ES-I3 (cell line): Measurements from ENCODE around the gene CPAMD8.

Experiments
- H3K36me3 ChIP-seq: 2 replicates; pipeline ENCODE4 v1.6.1; 2013; ENCODE audit warnings: mild to moderate bottlenecking, low read length, control low read depth, moderate library complexity; ENCODE audit not compliant: insufficient read depth
- H3K4me1 ChIP-seq: 2 replicates; pipeline ENCODE4 v1.6.1; 2013; ENCODE audit warnings: mild to moderate bottlenecking, control low read depth, low read length; ENCODE audit not compliant: insufficient read depth
- H3K9ac ChIP-seq: 2 replicates; pipeline ENCODE4 v1.6.1; 2013; ENCODE audit warnings: low read depth, mild to moderate bottlenecking, low read length, moderate library complexity
- H3K9me3 ChIP-seq: 2 replicates; pipeline ENCODE4 v1.6.1; 2013; ENCODE audit warnings: mild to moderate bottlenecking, low read length, moderate library complexity; ENCODE audit not compliant: control insufficient read depth, insufficient read depth

The CPAMD8 gene

DNA sequence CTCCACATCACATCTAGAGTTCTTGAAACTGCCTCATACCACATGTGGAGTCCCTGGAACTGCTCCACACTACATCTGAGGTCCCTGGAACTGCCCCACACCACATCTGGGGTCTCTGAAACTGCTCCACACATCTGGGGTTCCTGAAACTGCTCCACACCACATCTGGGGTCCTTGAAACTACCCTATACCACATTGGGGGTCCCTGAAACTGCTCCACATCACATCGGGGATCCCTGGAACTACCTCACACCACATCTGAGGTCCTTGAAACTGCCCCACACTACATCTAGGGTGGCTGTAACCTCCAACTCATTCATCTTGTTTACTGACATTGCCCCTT is 104.0 kb downstream of the CPAMD8 start:
- Histone ChIP-seq H3K4me1 (no peaks in the 10 kb centered on the region), H3K36me3 (no peaks in the 10 kb centered on the region), H3K9ac (no peak overlapping the region), H3K9me3 (no peaks in the 10 kb centered on the region)

GRCh38 chr19:16921766-16922591 is 104.6 kb downstream of the CPAMD8 start:
- Histone ChIP-seq H3K9me3 (no peaks in the 10 kb centered on the region), H3K4me1 (no peaks in the 10 kb centered on the region), H3K9ac (no peak overlapping the region), H3K36me3 (no peaks in the 10 kb centered on the region)

DNA sequence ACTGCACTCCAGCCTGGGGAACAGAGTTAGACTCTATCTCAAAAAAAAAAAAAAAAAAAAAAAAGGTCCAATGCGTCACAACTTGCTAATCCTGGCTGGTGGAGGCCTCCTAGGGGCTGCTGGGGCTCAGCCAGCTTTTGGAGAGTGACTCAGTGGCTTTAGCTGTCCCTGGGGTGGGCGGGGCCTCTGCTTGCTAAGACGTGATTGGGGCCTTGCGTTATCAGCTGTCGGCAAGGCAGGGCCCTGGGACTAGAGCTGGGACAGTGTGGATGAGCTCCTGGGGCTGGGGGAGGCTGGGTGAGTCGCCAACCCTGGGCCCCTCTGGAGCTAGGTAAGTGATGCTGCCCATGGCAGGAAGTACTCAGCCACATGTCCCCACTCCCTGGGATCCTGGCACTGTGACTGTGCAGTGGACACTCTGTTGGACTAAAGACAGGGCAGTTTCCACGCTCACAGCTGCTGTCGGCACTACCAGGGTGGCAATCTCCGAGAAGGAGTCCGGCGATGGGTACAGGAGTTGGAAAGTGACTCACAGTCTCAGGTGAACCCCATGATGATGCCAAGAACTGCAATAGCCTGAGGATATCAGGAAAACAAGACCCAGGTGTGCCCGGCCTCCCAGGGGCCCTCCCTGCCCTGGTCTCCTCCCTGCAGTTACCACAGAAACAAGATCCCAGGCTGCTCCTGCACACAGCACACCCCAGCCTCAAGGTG is 105.6 kb downstream of the CPAMD8 start:
- Histone ChIP-seq H3K9ac (no peak overlapping the region), H3K9me3 (no peaks in the 10 kb centered on the region), H3K36me3 (no peaks in the 10 kb centered on the region), H3K4me1 (no peaks in the 10 kb centered on the region)

GRCh38 chr19:16919496-16919895 is 107.1 kb downstream of the CPAMD8 start:
- Histone ChIP-seq H3K36me3 (no peaks in the 10 kb centered on the region), H3K9ac (no peak overlapping the region), H3K9me3 (no peaks in the 10 kb centered on the region), H3K4me1 (no peaks in the 10 kb centered on the region)

- Histone ChIP-seq H3K9me3 (peaks cover 2% of the 10 kb centered on the region; the same call in 1 of the 2 replicates), H3K9ac (no peak overlapping the region), H3K36me3 (no peaks in the 10 kb centered on the region), H3K4me1 (no peaks in the 10 kb centered on the region)
These were observed 109.2 kb downstream of the CPAMD8 start for GRCh38 chr19:16917401-16917800.

GRCh38 chr19:16915734-16916133 is 110.9 kb downstream of the CPAMD8 start:
- Histone ChIP-seq H3K36me3 (no peaks in the 10 kb centered on the region), H3K4me1 (no peaks in the 10 kb centered on the region), H3K9me3 (peaks cover 2% of the 10 kb centered on the region; the same call in 1 of the 2 replicates), H3K9ac (no peak overlapping the region)

- no peak overlapping the region for H3K9ac ChIP-seq
- peaks cover 2% of the 10 kb centered on the region; the same call in 1 of the 2 replicates for H3K9me3 ChIP-seq
- H3K36me3 ChIP-seq, result no peaks in the 10 kb centered on the region
- H3K4me1 ChIP-seq, result no peaks in the 10 kb centered on the region
These were observed 111.5 kb downstream of the CPAMD8 start for GRCh38 chr19:16915135-16915534.

DNA sequence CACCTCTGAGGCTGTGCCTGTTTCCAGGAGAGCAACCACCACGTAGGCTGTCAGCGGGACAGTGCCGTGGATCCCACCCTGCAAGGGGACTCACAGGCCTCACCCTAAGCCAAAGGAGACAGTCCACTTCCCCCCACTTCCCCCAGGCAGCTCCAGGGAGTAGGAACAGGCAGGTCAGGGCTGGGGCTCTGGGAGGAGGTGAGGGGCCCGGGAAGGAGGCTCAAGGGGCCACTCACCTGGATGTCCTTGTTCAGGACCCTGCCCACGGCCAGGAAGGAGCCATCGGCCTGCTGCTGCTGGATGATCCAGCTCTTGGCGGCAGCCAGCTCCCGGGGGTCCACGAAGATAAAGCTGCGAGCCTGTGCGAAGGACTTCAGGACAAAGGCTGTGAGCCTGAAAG is 112.2 kb downstream of the CPAMD8 start:
- Histone ChIP-seq H3K9me3 (peaks cover 2% of the 10 kb centered on the region; the same call in 1 of the 2 replicates), H3K36me3 (no peaks in the 10 kb centered on the region)

GRCh38 chr19:16912780-16913179 is 113.8 kb downstream of the CPAMD8 start:
- H3K9ac ChIP-seq, result no peak overlapping the region
- no peaks in the 10 kb centered on the region for H3K4me1 ChIP-seq
- H3K9me3 ChIP-seq, result peaks cover 2% of the 10 kb centered on the region; the same call in 1 of the 2 replicates
- H3K36me3 ChIP-seq, result no peaks in the 10 kb centered on the region

More for the DNA sequence above, 112.2 kb downstream of the CPAMD8 start:
- H3K9ac ChIP-seq, result no peak overlapping the region
- H3K4me1 ChIP-seq, result no peaks in the 10 kb centered on the region

GRCh38 chr19:16911046-16911445 is 115.6 kb downstream of the CPAMD8 start:
- H3K36me3 ChIP-seq, result no peaks in the 10 kb centered on the region
- H3K9ac ChIP-seq, result no peak overlapping the region
- peaks cover 2% of the 10 kb centered on the region; the same call in 1 of the 2 replicates for H3K9me3 ChIP-seq
- H3K4me1 ChIP-seq, result no peaks in the 10 kb centered on the region

- Histone ChIP-seq H3K36me3 (no peaks in the 10 kb centered on the region), H3K9me3 (peaks cover 2% of the 10 kb centered on the region; the same call in 1 of the 2 replicates), H3K9ac (no peak overlapping the region), H3K4me1 (no peaks in the 10 kb centered on the region)
These were observed 117.9 kb downstream of the CPAMD8 start for GRCh38 chr19:16908759-16909158.

GRCh38 chr19:16904599-16904998 is 122.0 kb downstream of the CPAMD8 start:
- H3K9ac ChIP-seq, result no peak overlapping the region

DNA sequence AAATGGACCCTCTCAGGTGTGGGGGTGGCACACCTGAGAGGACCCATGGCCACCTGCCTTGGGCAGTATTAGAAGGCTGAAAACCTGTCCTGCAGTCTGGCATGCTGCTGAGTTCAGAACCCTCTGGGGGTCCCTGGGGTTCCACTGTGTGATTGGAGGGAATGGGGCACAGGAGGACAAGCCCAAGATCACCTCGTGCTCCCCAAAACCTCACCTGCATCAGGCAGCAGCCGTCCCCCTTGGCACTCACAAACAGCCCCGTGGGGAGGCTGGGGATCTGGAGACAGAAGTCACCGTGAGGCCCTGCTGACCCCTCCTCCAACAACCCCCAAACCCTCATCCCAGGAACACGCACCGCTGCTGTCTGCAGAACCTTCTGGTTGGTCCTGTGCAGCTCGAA is 123.3 kb downstream of the CPAMD8 start:
- Histone ChIP-seq H3K9me3 (no peaks in the 10 kb centered on the region), H3K4me1 (peaks cover 4% of the 10 kb centered on the region; the same call in 1 of the 2 replicates), H3K36me3 (no peaks in the 10 kb centered on the region), H3K9ac (no peak overlapping the region)

More at GRCh38 chr19:16904599-16904998, 122.0 kb downstream of the CPAMD8 start:
- Histone ChIP-seq H3K9me3 (no peaks in the 10 kb centered on the region), H3K36me3 (no peaks in the 10 kb centered on the region), H3K4me1 (peaks cover 4% of the 10 kb centered on the region; the same call in 1 of the 2 replicates)

GRCh38 chr19:16902545-16902944 is 124.1 kb downstream of the CPAMD8 start:
- Histone ChIP-seq H3K9ac (no peak overlapping the region), H3K4me1 (peaks cover 4% of the 10 kb centered on the region; the same call in 1 of the 2 replicates), H3K36me3 (no peaks in the 10 kb centered on the region), H3K9me3 (no peaks in the 10 kb centered on the region)
